ENCODE results near the gene PPP2R2C. TPM values are rescaled to one million over a fixed set of nuclear protein-coding genes. Genes with fewer than 3 reads are reported as not detected.

Gene PPP2R2C
- total RNA-seq, 1 donor from 2014 or later = 46.9 TPM

DNA sequence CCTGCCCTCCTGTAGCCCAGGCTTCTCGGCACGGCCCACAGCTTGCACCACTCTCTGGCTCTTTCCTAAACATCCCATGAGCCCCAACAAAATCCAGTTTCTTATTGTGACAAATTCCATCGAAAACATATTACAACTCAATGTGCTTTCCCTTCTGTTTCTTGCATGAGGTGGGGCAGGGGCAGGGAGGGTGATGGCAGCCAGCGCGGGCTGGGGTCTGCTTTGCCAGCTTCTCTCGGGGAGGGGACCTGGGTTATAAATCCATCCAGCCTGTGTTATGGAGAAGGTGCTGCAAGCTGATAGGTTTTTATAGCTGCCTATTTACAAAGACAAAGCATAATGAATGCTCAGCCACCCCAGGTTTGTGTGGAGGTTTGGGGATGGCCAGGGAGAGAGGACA, 21.1 kb downstream of the PPP2R2C start:
- FAIRE-seq (no peak), DNase-seq (ENCODE audit: low spot score in 2 of 2) (no peak)

DNA sequence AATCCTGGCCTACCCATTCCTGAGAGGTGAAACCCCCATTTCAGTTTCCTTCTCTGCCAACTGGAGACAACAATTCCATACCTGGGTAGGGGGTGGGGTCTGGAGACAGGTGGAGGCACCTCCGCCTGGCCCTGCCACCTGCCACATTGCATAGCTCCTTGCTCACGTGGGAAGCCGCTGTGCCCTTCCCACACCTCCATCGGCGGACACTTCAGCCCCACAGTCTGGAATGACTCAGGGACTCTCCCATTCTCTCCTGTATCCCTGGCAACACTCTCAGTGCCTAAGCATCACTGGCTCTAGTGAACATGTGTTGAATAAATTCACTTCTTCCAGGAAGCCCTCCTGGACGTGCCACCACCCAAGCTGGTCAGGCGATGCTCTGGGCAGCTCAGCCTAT, 21.7 kb downstream of the PPP2R2C start:
- FAIRE-seq (no peak), DNase-seq (ENCODE audit: low spot score in 2 of 2) (no peak)

GRCh38 chr4:6449746-6450369, 22.6 kb downstream of the PPP2R2C start:
- FAIRE-seq = no peak
- no peak for DNase-seq (ENCODE audit: low spot score in 2 of 2)

DNA sequence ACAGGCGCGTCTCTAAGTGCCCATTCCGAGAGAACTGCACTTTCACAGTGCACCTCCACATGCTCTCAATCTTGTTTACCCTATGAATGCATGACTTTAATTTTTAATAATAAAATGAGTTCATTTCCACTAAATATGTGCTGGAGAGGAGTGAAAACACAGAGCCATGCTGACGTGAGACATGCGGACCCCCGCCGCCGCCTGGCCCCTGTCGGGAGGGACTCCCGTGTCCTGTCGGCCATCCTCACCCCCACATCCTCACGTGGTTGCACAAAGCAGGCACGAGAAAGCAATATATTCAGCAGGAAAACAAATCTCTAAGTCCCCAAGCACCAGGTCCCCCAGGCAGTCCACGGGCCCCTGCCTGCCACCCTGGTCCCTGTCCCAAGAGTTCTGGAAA, 23.1 kb downstream of the PPP2R2C start:
- FAIRE-seq (no peak), DNase-seq (ENCODE audit: low spot score in 2 of 2) (no peak)

- no peak for FAIRE-seq
These were observed 23.8 kb downstream of the PPP2R2C start for GRCh38 chr4:6448476-6449170.

GRCh38 chr4:6447672-6448171, 24.7 kb downstream of the PPP2R2C start:
- FAIRE-seq = no peak
- no peak for DNase-seq (ENCODE audit: low spot score in 2 of 2)

More at GRCh38 chr4:6448476-6449170, 23.8 kb downstream of the PPP2R2C start:
- DNase-seq (ENCODE audit: low spot score in 2 of 2) = no peak

DNA sequence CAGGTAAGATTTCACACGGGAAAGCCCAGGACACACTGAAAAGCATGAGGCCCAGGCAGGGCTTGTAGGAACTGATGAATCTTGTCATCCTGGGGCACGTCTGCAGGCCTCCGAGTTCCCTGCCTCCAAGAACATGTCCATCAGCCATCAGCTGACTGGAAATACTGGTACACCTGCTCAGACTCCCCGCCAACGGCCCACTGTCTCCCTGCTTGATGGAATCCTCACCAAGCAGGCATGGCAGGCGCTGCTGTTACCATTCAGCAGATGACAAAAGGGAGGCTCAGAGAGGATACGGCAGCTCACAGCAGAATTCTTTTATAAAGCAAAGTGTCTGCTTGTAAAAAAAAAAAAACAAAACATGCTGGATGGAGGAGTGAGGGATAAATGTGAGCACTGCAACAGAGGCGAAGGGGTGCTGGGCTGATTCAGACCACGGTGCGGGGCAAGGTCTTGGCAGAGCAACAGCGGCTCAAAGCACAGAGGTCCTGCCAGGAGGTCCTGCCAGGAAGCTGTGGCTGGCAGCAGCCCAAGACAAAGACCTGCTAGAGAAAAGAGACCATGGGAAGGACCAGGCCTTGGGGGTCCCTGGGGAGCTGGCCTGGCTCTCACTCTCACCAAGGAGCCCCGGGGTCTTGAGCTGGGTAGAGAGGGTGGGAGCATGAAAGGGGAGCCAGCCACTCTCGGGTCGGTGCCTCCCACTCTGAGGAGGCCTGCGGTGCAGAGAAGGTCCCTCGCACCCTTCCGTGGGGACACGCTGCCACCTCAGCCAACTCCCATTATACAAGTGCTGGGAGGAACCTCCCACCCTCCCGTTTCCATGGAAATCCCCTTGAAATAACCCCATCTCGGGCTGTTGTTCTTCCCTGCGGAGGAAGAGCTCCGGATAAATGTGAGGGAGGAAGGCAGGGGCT, 25.6 kb downstream of the PPP2R2C start:
- FAIRE-seq (no peak), DNase-seq (ENCODE audit: low spot score in 2 of 2) (peak in 1 of 2 donors; percentile 56)

DNA sequence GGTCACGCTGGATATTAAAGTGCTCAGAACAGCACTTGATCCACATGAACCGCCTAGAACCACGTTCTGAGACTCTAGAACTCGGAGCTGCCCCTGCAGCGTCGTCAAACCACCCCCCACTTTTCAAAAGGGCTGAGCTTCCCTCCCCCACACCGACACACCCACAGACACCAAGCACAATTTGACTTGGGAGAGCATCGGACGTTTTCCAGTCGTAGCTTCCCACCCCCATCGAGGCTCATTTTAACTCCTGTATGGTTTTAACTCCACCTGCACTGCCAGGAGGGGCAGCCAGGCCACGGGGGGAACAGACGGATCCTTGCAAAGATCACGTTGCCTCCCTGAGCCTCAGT, 26.3 kb downstream of the PPP2R2C start:
- FAIRE-seq (no peak), DNase-seq (ENCODE audit: low spot score in 2 of 2) (no peak)

DNA sequence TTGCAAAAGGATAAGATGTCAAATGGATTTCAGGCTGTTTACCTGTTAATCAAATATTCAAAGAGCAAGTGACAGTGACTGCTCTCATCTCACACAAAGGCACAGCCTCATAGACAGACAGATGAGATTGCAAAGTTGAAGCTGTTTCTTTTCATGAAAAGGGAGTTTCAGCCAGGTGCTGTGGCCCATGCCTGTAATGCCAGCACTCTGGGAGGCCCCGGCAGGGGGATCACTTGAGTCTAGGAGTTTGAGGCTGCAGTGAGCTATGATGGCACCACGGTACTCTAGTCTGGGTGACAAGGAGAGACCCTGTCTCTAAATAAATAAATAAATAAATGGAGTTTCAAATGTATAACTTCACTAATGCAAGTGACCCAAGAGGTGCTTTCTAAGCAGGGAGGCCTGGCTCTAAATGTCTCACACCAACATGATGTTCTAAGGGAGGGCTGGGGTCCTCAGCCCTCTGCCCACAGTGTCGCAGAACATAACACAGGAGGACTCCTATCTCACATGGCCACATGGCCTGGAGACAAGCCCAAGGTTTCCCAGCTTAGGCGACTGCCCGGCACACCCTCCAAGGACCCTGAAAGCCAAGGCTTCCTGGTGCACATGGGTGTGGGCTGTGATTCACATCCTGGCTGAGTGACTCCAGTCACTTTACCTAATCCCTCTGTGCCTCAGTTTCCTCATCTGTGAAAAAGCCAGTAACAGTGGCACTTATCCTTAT, 26.8 kb downstream of the PPP2R2C start:
- FAIRE-seq = no peak
- DNase-seq (ENCODE audit: low spot score in 2 of 2) = no peak

DNA sequence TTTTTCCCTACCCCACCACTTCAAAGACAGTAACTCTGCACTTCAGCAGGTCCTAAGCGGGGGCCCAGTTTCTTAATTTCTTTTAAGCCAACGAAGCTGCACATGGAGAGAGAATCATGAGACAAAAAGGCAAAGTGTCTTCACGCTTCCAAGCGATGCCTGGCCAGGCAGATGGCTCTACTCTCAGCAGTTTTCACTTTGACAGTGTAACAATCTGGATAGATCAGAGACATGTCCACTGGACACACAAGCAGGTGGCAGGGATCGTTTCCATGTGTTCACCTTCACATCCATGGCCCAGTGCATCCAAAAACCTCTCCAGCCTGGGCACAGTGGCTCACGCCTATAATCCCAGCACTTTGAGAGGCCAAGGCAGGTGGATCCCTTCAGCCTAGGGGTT, 27.8 kb downstream of the PPP2R2C start:
- DNase-seq (ENCODE audit: low spot score in 2 of 2) (no peak), FAIRE-seq (no peak)

GRCh38 chr4:6443035-6444023, 29.1 kb downstream of the PPP2R2C start:
- DNase-seq (ENCODE audit: low spot score in 2 of 2) (no peak), FAIRE-seq (no peak)

DNA sequence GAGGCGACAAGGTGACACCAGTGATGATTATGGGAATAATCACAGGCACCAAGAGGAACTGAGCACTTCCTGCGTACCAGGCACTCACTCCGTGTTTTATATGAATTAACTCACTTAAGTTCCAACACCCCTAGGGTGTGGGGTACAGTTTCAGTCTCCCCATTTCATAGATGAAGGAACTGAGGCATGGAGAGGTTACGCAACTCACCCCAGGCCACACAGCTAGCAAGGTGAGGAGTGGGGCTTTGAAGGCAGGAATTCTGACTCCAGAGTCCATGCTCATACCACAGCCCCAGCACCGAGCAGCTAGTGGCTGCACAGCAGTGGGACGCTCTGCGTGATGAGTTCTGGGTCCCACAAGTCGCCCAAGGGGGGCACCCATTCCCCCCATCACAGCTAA, 29.9 kb downstream of the PPP2R2C start:
- FAIRE-seq (no peak), DNase-seq (ENCODE audit: low spot score in 2 of 2) (no peak)

- FAIRE-seq (no peak), DNase-seq (ENCODE audit: low spot score in 2 of 2) (no peak)
These were observed 30.7 kb downstream of the PPP2R2C start for GRCh38 chr4:6441758-6442157.

DNA sequence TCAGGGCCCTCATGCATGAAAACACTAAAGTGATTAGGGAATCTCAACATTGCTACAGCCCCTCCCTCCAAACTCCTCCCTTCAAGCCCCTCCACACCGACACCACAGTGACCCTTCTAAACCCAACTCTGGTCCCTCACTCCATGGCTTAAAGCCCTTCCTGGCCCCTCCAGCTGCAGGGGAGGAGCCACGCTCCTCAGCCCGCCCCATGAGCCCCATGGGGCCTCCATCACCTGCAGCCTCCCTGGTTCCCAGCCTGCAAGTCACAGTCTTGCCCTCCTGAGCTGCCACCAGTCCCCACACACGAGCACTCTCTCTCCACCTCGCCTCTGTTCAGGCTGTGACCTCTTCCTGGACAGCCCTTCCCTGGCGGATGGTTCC, 31.2 kb downstream of the PPP2R2C start:
- DNase-seq (ENCODE audit: low spot score in 2 of 2) (no peak), FAIRE-seq (no peak)

GRCh38 chr4:6440506-6441201, 31.8 kb downstream of the PPP2R2C start:
- no peak for FAIRE-seq

DNA sequence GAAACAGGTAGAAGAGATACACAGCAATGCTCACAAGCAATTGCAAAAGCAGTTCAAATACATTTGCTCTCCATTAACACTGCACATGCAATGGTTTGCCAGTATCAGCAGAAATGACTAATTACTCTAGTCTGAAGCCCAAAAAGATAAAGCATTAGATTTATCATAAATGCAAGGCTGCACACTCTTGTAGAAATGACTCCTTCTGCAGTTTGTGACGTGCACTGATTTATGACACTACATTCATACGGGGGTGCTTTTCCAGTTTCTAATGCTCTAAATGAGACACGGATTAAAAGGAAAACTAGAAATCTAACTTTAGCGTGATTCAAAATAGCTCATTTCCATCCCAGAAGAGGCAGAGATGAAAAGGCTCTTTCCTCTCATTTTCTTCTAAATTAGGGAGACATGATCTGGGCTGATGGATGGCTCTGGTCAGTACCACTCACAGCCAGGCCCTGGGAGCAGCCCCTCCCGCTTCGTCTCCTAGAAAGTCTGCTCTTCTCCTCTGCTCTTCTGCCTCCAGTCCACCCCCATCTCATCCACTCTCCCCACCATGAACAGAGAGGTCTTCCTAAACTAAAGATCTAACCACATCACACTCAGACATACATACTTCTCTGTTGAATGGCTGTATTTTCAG, 33.2 kb downstream of the PPP2R2C start:
- DNase-seq (ENCODE audit: low spot score in 2 of 2) = no peak
- no peak for FAIRE-seq

More at GRCh38 chr4:6440506-6441201, 31.8 kb downstream of the PPP2R2C start:
- DNase-seq (ENCODE audit: low spot score in 2 of 2) = no peak

- FAIRE-seq (no peak), DNase-seq (ENCODE audit: low spot score in 2 of 2) (no peak)
These were observed 34.6 kb downstream of the PPP2R2C start for GRCh38 chr4:6437826-6438238.

GRCh38 chr4:6435010-6435409, 37.4 kb downstream of the PPP2R2C start:
- FAIRE-seq (no peak), DNase-seq (ENCODE audit: low spot score in 2 of 2) (no peak)
